AG09319 (cell line): ENCODE results near the gene TMEM229B.

Experiments used
- DNase-seq: peaks from one replicate; pipeline ENCODE4 v3.0.0-alpha.2; 2010; ENCODE audit warnings: low read depth; ENCODE audit errors: extremely low read depth
- TF ChIP-seq, protein P1 (sequence below): IDR thresholded peaks from 2 replicates; pipeline ENCODE4 v1.5.1; 2011; ENCODE audit warnings: low read depth, mild to moderate bottlenecking, inconsistent platforms, low read length, moderate library complexity

TMEM229B gene

DNA sequence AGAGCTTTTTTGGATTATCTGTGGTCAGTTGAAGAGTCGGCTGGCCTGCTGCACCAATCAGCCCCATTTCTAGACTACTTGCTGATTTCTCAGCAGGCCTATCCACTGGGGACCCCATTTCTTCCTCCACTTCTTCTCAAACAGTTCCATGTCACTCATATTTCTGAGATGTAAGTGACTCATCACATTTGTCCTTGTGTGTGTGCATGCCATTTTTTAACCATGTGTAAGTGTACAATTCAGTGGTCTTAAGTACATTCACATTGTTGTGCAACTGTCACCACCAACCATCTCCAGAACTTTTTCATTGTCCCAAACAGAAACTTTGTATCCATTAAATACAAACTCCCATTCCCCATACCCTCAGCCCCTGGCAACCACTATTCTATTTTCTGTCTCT is 14.2 kb downstream of the TMEM229B start:
- no peak for DNase-seq
- TF ChIP-seq, protein P1, sequence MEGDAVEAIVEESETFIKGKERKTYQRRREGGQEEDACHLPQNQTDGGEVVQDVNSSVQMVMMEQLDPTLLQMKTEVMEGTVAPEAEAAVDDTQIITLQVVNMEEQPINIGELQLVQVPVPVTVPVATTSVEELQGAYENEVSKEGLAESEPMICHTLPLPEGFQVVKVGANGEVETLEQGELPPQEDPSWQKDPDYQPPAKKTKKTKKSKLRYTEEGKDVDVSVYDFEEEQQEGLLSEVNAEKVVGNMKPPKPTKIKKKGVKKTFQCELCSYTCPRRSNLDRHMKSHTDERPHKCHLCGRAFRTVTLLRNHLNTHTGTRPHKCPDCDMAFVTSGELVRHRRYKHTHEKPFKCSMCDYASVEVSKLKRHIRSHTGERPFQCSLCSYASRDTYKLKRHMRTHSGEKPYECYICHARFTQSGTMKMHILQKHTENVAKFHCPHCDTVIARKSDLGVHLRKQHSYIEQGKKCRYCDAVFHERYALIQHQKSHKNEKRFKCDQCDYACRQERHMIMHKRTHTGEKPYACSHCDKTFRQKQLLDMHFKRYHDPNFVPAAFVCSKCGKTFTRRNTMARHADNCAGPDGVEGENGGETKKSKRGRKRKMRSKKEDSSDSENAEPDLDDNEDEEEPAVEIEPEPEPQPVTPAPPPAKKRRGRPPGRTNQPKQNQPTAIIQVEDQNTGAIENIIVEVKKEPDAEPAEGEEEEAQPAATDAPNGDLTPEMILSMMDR: no peak

DNA sequence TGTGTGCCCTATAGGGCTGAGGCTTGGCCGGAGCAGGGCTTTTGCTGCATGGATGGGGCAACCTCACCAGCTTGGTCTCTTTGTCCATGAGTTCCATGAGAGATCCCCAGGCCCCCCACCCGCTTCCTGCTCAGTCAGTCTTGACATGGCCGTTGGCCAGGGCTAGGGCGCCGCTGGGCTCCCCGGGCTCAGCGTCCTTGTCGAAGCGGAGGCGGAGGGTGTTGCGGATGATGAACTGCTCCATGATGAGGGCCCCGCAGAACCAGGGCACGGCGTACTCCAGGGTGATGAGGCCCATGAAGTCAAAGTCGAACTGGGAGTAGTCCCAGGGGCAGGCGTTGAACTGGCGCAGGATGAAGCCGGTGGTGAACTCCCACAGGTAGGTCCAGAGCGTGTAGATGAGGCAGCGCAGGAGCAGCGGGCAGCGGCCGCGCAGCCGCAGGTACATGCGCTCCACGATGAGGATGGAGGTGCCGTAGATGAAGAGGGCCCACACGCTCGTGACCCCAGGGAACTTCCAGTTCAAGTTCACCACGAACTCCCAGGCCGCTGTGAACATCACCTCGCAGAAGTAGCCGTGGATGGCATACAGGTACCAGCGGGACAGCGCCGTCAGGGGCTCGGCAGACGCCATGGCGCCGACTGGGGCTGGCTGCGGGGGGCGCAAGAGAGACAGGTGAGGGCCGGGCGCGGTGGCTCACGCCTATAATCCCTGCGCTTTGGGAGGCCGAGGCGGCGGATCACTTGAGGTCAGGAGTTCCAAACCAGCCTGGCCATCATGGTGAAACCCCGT is 15.0 kb downstream of the TMEM229B start:
- DNase-seq: no peak
- TF ChIP-seq, protein P1: no peak

DNA sequence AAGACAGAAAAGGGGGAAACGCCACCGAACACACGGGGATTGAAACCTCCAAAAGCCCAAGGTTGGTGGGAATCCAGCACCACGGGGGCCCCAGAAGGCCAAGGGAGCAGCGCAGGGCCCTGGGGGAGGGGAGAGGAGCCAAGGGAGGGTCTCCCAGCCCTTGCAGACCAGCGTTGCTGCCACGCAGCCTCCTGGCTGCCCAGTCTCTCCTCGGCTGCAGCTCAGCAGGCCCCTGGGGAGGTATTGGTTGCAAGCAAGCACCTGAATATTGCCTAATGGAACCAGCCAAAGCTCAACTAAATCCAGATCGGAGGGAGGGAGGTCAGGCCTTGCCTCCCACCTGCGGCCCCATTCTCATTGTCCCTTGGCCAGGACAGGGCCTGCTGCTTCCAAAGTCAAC is 15.8 kb downstream of the TMEM229B start:
- DNase-seq: no peak
- TF ChIP-seq, protein P1: no peak

- TF ChIP-seq, protein P1: no peak
- DNase-seq: no peak
Observed at GRCh38 chr14:67469954-67470353, 18.6 kb downstream of the TMEM229B start.

DNA sequence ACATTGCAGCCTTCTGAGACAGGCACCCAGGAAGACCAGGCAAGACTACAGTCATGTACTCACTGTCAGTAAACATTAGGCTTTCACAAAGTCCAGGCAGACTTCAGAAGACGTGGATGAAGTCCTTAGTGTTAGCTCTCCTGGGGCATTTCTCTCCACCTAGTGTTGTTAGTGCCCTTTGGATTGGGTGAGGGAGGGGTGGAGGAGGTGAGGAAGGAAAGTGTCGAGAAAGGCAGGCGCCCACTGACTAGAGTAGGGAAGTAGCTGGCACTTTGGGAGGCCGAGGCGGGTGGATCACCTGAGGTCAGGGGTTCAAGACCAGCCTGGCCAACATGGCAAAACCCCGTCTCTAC is 20.2 kb downstream of the TMEM229B start:
- no peak for DNase-seq
- TF ChIP-seq, protein P1: no peak

- TF ChIP-seq, protein P1: no peak
- no peak for DNase-seq
Observed at GRCh38 chr14:67467134-67467533, 21.4 kb downstream of the TMEM229B start.

GRCh38 chr14:67464879-67465278 is 23.6 kb downstream of the TMEM229B start:
- DNase-seq: no peak
- TF ChIP-seq, protein P1: no peak
